Brain microvascular endothelial cell (primary cell): ENCODE data around the gene ANXA2R.

Experiments used
- DNase-seq: peaks from one replicate; pipeline ENCODE4 v3.0.0-alpha.2; 2020
- H3K27ac ChIP-seq: fragments of 250-450 bp; sonication (Bioruptor Pico); 2 replicates; pipeline ENCODE4 v1.5.1; 2020; ENCODE audit warnings: mild to moderate bottlenecking, moderate library complexity
- H3K27me3 ChIP-seq: fragments of 250-450 bp; sonication (Bioruptor Pico); replicated peaks from 2 replicates; pipeline ENCODE4 v1.5.1; 2020; ENCODE audit warnings: mild to moderate bottlenecking
- H3K36me3 ChIP-seq: fragments of 250-450 bp; sonication (Bioruptor Pico); replicated peaks from 2 replicates; pipeline ENCODE4 v1.5.1; 2020; ENCODE audit warnings: mild to moderate bottlenecking
- H3K4me3 ChIP-seq: 2 replicates; pipeline ENCODE4 v1.5.1; 2011; ENCODE audit warnings: low read depth, mild to moderate bottlenecking, control low read depth, low read length, moderate library complexity
- CTCF ChIP-seq: IDR thresholded peaks from 2 replicates; pipeline ENCODE4 v1.5.1; 2011; ENCODE audit warnings: low read depth, mild to moderate bottlenecking, moderate library complexity, low read length, control low read depth, inconsistent platforms; ENCODE audit errors: missing control alignments
- in situ Hi-C: cut with HindIII; loops from 2 replicates; pipeline ENCODE4 v1.10.0; 2017; ENCODE audit warnings: low sequenced_read_pairs, low pct_ligation_motif_present

The ANXA2R gene

GRCh38 chr5:43014522-43014921, 25.6 kb downstream of the ANXA2R start:
- in situ Hi-C loops: no loop called here
- TF ChIP-seq CTCF: no peak
- Histone ChIP-seq H3K27ac (no peak overlapping the region), H3K4me3 (no peak overlapping the region), H3K27me3 (no peaks in the 10 kb centered on the region), H3K36me3 (no peaks in the 10 kb centered on the region)
- no peak for DNase-seq

GRCh38 chr5:43010935-43011315, 29.2 kb downstream of the ANXA2R start:
- in situ Hi-C loops: no loop called here
- H3K4me3 ChIP-seq: no peak overlapping the region
- TF ChIP-seq CTCF: no peak
- H3K36me3 ChIP-seq: no peaks in the 10 kb centered on the region
- no peaks in the 10 kb centered on the region for H3K27me3 ChIP-seq
- no peak overlapping the region for H3K27ac ChIP-seq
- DNase-seq: no peak

- DNase-seq: peak; percentile 93
- in situ Hi-C loops: no loop called here
- Histone ChIP-seq H3K27ac (peak overlapping the region; percentile 94), H3K27me3 (no peaks in the 10 kb centered on the region), H3K36me3 (no peaks in the 10 kb centered on the region), H3K4me3 (peak overlapping the region; percentile 53)
- peak; percentile 42 for TF ChIP-seq CTCF
Measured at GRCh38 chr5:43008363-43009153, 31.6 kb downstream of the ANXA2R start.

- peak; percentile 74 for DNase-seq
- in situ Hi-C loops: no loop called here
- H3K4me3 ChIP-seq: peak overlapping the region; percentile 53
- H3K36me3 ChIP-seq: no peaks in the 10 kb centered on the region
- H3K27ac ChIP-seq: peak overlapping the region; percentile 94
- no peaks in the 10 kb centered on the region for H3K27me3 ChIP-seq
- peak; percentile 30 for TF ChIP-seq CTCF
Measured at GRCh38 chr5:43007911-43008362, 32.2 kb downstream of the ANXA2R start.

GRCh38 chr5:43007246-43007910, 32.7 kb downstream of the ANXA2R start:
- peak; percentile 19 for TF ChIP-seq CTCF
- peak; percentile 84 for DNase-seq
- Histone ChIP-seq H3K27ac (peak overlapping the region; percentile 94), H3K4me3 (peak overlapping the region; percentile 53), H3K36me3 (no peaks in the 10 kb centered on the region), H3K27me3 (no peaks in the 10 kb centered on the region)
- in situ Hi-C loops: no loop called here
